Omental fat pad (tissue), 4 donors: ENCODE results near the gene SLC26A11. TPM values are rescaled to one million over a fixed set of nuclear protein-coding genes. Genes with fewer than 3 reads are reported as not detected.

Experiments
- ATAC-seq: fragments of 150-250 bp; one replicate; pipeline ENCODE4 v1.9.1; 2016; ENCODE audit warnings: mild to moderate bottlenecking, moderate library complexity; ENCODE audit not compliant: low FRiP score
- DNase-seq: peaks from one replicate; pipeline ENCODE4 v3.0.0-alpha.2; 2019; ENCODE audit warnings: low spot score
- total RNA-seq, 4 donors: library from RNA; depleted of rRNA; stranded (reverse); fragments of >200 nt; gene quantifications; one replicate each; pipeline ENCODE4 v1.1.0, GENCODE V29; 2016
- TF ChIP-seq, protein P1 (sequence below), 3 donors: fragments of 450-650 bp; IDR thresholded peaks; one replicate each; pipeline ENCODE4 v1.5.1; 2016 to 2017; ENCODE audit warnings: antibody characterized with exemption in 3 of 3, mild to moderate bottlenecking in 3 of 3, moderate library complexity in 2 of 3

The SLC26A11 gene
- total RNA-seq, 4 donors from 2014 or later, result 9.1 to 18.9 (median 11.3) TPM

DNA sequence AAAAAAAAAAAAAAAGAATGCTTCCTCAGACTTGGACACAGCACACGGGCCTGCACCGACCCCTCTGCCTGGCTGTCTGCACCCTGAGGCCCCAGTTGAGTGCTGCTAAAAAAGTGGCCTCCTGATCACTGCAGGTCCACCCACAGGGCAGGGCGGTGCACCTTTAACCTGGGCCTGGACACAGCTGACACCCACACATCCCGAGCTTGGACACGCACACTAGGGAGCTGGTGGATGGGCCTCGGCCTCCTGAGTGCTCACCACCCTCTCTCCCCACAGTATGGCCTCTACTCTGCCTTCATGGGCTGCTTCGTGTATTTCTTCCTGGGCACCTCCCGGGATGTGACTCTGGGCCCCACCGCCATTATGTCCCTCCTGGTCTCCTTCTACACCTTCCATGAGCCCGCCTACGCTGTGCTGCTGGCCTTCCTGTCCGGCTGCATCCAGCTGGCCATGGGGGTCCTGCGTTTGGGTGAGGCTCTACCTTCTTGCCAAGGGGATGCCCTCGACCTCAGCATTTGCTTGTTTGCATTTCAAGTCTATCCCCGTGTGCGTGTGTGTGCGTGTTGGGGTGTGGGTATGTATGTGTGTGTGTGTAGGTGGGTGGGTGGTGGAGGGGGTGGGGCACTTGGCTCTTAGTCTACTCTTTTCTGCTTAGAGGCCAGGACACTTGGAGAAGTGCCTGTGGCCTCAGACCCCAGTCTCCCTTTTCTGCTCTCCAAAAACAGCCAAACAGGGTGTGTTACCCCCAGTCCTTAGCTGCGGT, 2.3 kb downstream of the SLC26A11 start:
- ATAC-seq (no peak), DNase-seq (no peak)
- TF ChIP-seq, protein P1, sequence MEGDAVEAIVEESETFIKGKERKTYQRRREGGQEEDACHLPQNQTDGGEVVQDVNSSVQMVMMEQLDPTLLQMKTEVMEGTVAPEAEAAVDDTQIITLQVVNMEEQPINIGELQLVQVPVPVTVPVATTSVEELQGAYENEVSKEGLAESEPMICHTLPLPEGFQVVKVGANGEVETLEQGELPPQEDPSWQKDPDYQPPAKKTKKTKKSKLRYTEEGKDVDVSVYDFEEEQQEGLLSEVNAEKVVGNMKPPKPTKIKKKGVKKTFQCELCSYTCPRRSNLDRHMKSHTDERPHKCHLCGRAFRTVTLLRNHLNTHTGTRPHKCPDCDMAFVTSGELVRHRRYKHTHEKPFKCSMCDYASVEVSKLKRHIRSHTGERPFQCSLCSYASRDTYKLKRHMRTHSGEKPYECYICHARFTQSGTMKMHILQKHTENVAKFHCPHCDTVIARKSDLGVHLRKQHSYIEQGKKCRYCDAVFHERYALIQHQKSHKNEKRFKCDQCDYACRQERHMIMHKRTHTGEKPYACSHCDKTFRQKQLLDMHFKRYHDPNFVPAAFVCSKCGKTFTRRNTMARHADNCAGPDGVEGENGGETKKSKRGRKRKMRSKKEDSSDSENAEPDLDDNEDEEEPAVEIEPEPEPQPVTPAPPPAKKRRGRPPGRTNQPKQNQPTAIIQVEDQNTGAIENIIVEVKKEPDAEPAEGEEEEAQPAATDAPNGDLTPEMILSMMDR (IDR thresholded peaks at IDR 0.05), result no peak

DNA sequence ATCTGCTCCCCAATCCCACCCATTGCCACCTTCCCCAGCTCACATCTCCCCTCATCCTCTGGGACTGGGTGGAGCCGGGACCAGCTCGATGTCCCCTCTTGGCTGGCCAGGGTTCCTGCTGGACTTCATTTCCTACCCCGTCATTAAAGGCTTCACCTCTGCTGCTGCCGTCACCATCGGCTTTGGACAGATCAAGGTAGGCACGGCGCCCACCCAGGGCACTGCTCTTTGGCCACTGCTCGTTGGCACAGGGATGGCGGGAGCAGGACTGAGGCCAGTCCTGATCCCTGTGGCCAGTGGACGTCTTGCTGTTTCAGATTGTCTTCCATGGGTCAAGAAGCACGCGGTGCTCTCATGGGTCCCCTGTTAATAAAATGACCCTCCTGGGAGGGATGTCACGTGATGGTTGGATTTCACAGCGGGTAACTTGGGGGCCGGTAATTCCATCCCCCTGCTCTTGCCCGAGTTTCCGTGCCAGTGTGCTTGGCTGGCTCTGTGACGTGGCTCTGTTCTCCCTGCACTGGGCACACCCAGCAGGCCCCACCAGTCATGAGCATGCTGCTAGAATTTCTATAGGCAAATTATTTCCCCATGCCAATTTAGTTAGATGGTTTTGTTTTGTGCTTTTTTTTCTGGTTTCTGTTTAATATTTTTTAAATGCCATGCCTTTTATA, 3.1 kb downstream of the SLC26A11 start:
- TF ChIP-seq, protein P1 (IDR thresholded peaks at IDR 0.05), result no peak
- DNase-seq (no peak), ATAC-seq (no peak)

DNA sequence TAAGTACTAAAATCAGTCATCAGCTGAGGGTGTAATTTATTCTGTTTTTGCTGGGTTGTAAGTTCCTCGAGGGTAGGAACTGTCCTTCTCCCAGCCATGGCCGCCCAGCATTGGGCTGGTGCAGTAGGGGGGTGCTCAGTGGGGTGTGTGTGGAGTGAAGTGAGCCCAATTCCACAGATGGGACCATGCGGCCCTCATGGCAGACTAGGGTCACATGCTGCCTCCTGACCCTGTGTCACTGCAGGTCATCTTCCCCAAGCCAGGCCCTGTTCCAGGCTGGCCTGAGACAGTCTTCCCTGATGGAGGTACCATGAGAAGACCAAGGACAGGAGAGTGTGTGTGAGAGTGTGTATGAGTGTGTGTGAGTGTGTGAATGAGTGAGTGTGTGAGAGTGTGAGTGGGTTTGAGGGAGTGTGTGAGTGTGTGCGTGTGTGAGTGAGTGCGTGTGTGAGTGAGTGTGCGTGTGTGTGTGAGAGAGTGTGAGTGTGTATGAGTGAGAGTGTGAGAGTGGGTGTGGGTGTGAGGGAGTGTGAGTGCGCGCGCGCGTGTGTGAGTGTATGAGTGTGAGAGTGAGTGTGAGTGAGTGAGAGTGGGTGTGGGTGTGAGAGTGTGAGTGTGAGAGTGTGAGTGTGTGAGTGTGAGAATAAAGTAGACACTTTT, 3.7 kb downstream of the SLC26A11 start:
- no peak for ATAC-seq
- no peak for DNase-seq
- TF ChIP-seq, protein P1 (IDR thresholded peaks at IDR 0.05), result no peak

DNA sequence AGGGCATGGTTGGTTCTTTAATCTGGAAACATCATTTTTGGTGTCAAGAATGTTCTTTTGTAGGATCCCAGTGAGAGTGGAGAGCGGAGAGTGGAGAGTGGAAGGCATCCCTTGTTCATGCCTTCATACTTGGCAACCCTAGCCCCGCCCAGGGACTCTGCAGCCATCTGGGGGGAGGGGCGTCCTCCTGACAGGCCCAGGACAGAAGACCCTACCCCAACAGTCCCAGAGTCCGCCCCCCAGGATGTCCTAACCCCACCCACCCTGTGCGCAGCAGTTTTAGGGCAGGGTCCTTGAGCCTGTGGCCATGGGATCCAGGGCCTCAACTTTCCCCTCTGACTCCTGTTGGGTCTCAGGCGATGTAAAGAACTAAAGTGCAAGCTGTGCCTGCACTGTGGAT, 4.5 kb downstream of the SLC26A11 start:
- TF ChIP-seq, protein P1 (IDR thresholded peaks at IDR 0.05), result no peak
- DNase-seq, result no peak
- ATAC-seq, result no peak

DNA sequence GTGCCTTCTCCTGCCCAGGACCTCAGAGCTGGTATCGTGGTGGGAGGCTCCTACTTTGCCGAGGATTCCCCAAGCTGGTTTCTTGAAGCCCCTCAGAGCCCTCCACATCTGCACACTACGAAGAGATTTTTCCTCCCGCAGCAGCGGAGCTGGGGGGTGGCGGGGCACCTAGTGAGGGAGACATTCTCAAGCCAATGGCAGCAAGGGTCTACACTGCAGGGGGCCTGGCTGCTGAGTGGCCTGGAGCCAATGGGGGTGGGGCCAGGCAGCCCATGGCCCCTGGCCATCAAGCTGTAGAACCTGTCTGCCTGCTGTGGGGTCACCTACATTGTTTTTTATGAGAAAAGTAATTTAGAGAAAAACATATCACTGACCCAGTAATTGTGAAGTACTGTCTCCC, 5.0 kb downstream of the SLC26A11 start:
- no peak for DNase-seq
- no peak for ATAC-seq
- TF ChIP-seq, protein P1 (IDR thresholded peaks at IDR 0.05), result no peak

DNA sequence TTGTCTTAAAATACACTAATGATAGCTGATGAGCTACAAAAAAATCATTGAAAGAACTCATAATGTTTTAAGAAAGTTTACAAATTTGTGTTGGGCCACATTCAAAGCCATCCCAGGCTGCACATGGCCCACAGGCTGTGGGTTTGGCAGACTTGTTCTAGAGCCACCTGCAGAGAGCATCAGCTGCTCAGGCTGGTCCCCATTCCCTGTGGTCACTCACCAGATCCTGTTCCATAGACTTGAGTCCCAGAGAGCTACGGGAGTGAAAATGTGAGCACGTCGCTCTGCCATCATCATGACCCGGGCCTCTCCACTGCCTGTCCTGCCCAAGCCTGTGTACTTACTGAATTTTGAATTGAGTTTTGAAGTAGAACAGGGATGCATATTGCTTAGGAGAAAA, 6.9 kb downstream of the SLC26A11 start:
- no peak for DNase-seq
- ATAC-seq, result no peak
- TF ChIP-seq, protein P1 (IDR thresholded peaks at IDR 0.05), result no peak
